K562 (cell line): ENCODE data around the gene GFRA3. TPM values are rescaled to one million over a fixed set of nuclear protein-coding genes. Genes with fewer than 3 reads are reported as not detected.

Experiments used
- ATAC-seq: fragments of 200-7000 bp; cut with Tn5 transposase; 3 replicates; pipeline ENCODE4 v1.9.1; 2020; ENCODE audit warnings: moderate library complexity
- BruUV-seq: library from RNA; stranded (reverse); fragments of 400-500 nt; replicated peaks from 2 replicates; lab custom pipeline; 2021; lab: Mats Ljungman, UMichigan
- CTCF ChIA-PET: fragments of 300-600 bp; formaldehyde crosslinking; extraction: SDS; loops from one replicate; lab custom pipeline; 2021; ENCODE audit warnings: low intra/inter-chr PET ratio; lab: Yijun Ruan, JAX
- POLR2A ChIA-PET: fragments of 300-600, 350-650 bp; sonication (Branson Sonifier 250); formaldehyde crosslinking; extraction: SDS; loops from one replicate; lab custom pipeline; 2021; ENCODE audit warnings: antibody characterized with exemption, inconsistent platforms; lab: Yijun Ruan, JAX
- DNase-seq, 4 experiments: peaks; one replicate each; pipeline versions ENCODE4 v3.0.0 to v3.0.0-alpha.2; 2011 to 2018; ENCODE audit warnings: low spot score in 3 of 4, mixed read lengths in 3 of 4; ENCODE audit errors: extremely low read depth in 1 of 4
- FAIRE-seq: peaks from 2 replicates; lab custom pipeline; 2011; peaks lifted over from hg19 to GRCh38; lab: Jason Lieb, UNC
- H2AFZ ChIP-seq: 2 replicates; pipeline ENCODE4 v1.6.0; 2011; ENCODE audit warnings: low read depth, low read length, control low read depth, inconsistent platforms
- H3K27ac ChIP-seq: fragments of 200-600 bp; 3 replicates; pipeline ENCODE4 v1.8.0; 2011; ENCODE audit warnings: low read depth, mild to moderate bottlenecking, control low read depth, inconsistent platforms, low read length, moderate library complexity, mixed read lengths; ENCODE audit errors: extremely low read depth
- H3K27me3 ChIP-seq, 2 experiments: fragments of 300-600 bp in 1 of 2; 2 replicates in 1 of 2; 3 replicates in 1 of 2; pipeline versions ENCODE4 v1.6.0 to v1.8.0; 2011; ENCODE audit warnings: inconsistent platforms in 2 of 2, low read length in 2 of 2, mild to moderate bottlenecking in 1 of 2, mixed read lengths in 1 of 2, moderate library complexity in 1 of 2; ENCODE audit not compliant: control insufficient read depth in 2 of 2, insufficient read depth in 2 of 2
- H3K36me3 ChIP-seq: fragments of 300-600 bp; 3 replicates; pipeline ENCODE4 v1.8.0; 2011; ENCODE audit warnings: mild to moderate bottlenecking, low read length, inconsistent platforms; ENCODE audit not compliant: control insufficient read depth, insufficient read depth
- H3K4me1 ChIP-seq, 2 experiments: fragments of 200-600 bp in 1 of 2; replicated peaks in 1 of 2; 2 replicates in 1 of 2; 3 replicates in 1 of 2; pipeline versions ENCODE4 v1.5.1 to v1.8.0; 2011; ENCODE audit warnings: inconsistent platforms in 2 of 2, low read length in 2 of 2, mild to moderate bottlenecking in 1 of 2, mixed read lengths in 1 of 2, moderate library complexity in 1 of 2; ENCODE audit not compliant: control insufficient read depth in 2 of 2, insufficient read depth in 2 of 2
- H3K4me2 ChIP-seq: 2 replicates; pipeline ENCODE4 v1.6.1; 2011; ENCODE audit warnings: low read length, control low read depth, inconsistent platforms, mixed read lengths; ENCODE audit not compliant: insufficient read depth
- H3K4me3 ChIP-seq: fragments of 200-600 bp; sonication (generic), shearing (Covaris generic); 2 replicates; pipeline ENCODE4 v1.5.1; 2016; ENCODE audit warnings: control low read depth, inconsistent platforms
- H3K79me2 ChIP-seq: fragments of 200-600 bp; 3 replicates; pipeline ENCODE4 v1.8.0; 2011; ENCODE audit warnings: low read length, inconsistent platforms; ENCODE audit not compliant: control insufficient read depth, insufficient read depth
- H3K9ac ChIP-seq, 2 experiments: 2 replicates each; pipeline versions ENCODE4 v1.6.0 to v1.6.1; 2011; ENCODE audit warnings: low read depth in 2 of 2, low read length in 2 of 2, control low read depth in 1 of 2, inconsistent platforms in 1 of 2, mild to moderate bottlenecking in 1 of 2, mixed read lengths in 1 of 2; ENCODE audit not compliant: insufficient read depth in 1 of 2
- H3K9me1 ChIP-seq: one replicate; pipeline ENCODE4 v1.6.0; 2011; ENCODE audit warnings: inconsistent platforms, mild to moderate bottlenecking, low read length, moderate library complexity; ENCODE audit not compliant: control insufficient read depth, insufficient read depth
- H3K9me3 ChIP-seq: replicated peaks from 2 replicates; pipeline ENCODE4 v1.5.1; 2011; ENCODE audit warnings: low read depth, low read length, inconsistent platforms; ENCODE audit not compliant: control insufficient read depth, insufficient read depth
- H4K20me1 ChIP-seq: replicated peaks from 2 replicates; pipeline ENCODE4 v1.6.1; 2011; ENCODE audit warnings: low read length, inconsistent platforms, mixed read lengths; ENCODE audit not compliant: control insufficient read depth, insufficient read depth
- BRF2 ChIP-seq: IDR thresholded peaks from 3 replicates; pipeline ENCODE4 v1.6.1; 2011; ENCODE audit warnings: borderline replicate concordance, mild to moderate bottlenecking; ENCODE audit not compliant: insufficient read length, insufficient read depth
- ETV5 ChIP-seq: sonication (generic); formaldehyde crosslinking; IDR thresholded peaks from 2 replicates; pipeline ENCODE4 v1.4.0; 2020; ENCODE audit warnings: low read depth, mild to moderate bottlenecking, missing genetic modification reagents
- HMBOX1 ChIP-seq: sonication (generic); IDR thresholded peaks from 2 replicates; pipeline ENCODE4 v1.6.1; 2016
- STAT5A ChIP-seq: IDR thresholded peaks from 2 replicates; pipeline ENCODE4 v1.6.1; 2012; ENCODE audit warnings: low read length, inconsistent platforms, borderline replicate concordance
- ZEB2 ChIP-seq: fragments of 450-650 bp; IDR thresholded peaks from 2 replicates; pipeline ENCODE4 v1.6.1; 2016
- ZNF140 ChIP-seq: fragments of 250-450 bp; sonication (Bioruptor Pico); IDR thresholded peaks from 2 replicates; pipeline ENCODE4 v1.8.0; 2021; ENCODE audit warnings: moderate library complexity, mild to moderate bottlenecking, inconsistent platforms
- ZNF174 ChIP-seq: fragments of 250-450 bp; sonication (Bioruptor Pico); IDR thresholded peaks from 2 replicates; pipeline ENCODE4 v1.4.0; 2020; ENCODE audit warnings: mild to moderate bottlenecking
- ZNF197 ChIP-seq: fragments of 200-800 bp; sonication (Bioruptor generic); IDR thresholded peaks from 2 replicates; pipeline ENCODE4 v1.6.1; 2016; ENCODE audit warnings: low read depth, missing genetic modification characterization, missing compliant biosample characterization
- ZNF740 ChIP-seq, 3 experiments: fragments of 200-800 bp in 1 of 3; sonication (Bioruptor generic) in 1 of 3; sonication (generic) in 1 of 3; formaldehyde crosslinking in 1 of 3; IDR thresholded peaks; 2 replicates each; pipeline versions ENCODE4 v1.6.1 to v1.8.0; 2016 to 2022; ENCODE audit warnings: mild to moderate bottlenecking in 2 of 3, missing compliant biosample characterization in 2 of 3, missing genetic modification characterization in 2 of 3, missing genetic modification reagents in 1 of 3
- whole genome bisulfite sequencing: fragments of 100-300 bp; shearing (Covaris generic); methylation state at CpG from one replicate; pipeline ENCODE4 v1.1.6; 2016; ENCODE audit warnings: low coverage, mixed read lengths; ENCODE audit not compliant: insufficient coverage; ENCODE audit errors: missing lambda C conversion rate; 5-methylcytosine and 5-hydroxymethylcytosine counted together
- in situ Hi-C: fragments of 300-500 bp; cut with MboI; formaldehyde crosslinking; loops from 4 replicates; pipeline ENCODE4 v1.15.0; 2018; ENCODE audit warnings: inconsistent platforms, mixed read lengths
- intact Hi-C: fragments of 100-400 bp; cut with micrococcal nuclease; formaldehyde crosslinking; loops from 2 replicates; pipeline ENCODE4 v1.14.2; 2022
- polyA plus RNA-seq, 8 experiments: library from polyadenylated mRNA; depleted of rRNA in 4 of 8; stranded (reverse) in 5 of 8; unstranded in 3 of 8; fragments of >200 nt; fragmentation: Nextera tagmentation in 2 of 8; fragmentation: Illumina TruSeq in 1 of 8; extraction: Ambion mirVana in 2 of 8; extraction: Trizol in 1 of 8; gene quantifications; 2 replicates each; pipeline versions ENCODE4 v1.2.1 to v1.2.3, GENCODE V29; 2011 to 2014; ENCODE audit warnings: inconsistent platforms in 1 of 8, missing spikeins in 1 of 8
- total RNA-seq, 7 experiments: library from RNA; depleted of rRNA in 6 of 7; stranded (reverse); fragments of >200 nt in 6 of 7; fragmentation: Illumina TruSeq in 2 of 7; extraction: Trizol in 2 of 7; gene quantifications; 2 replicates each; pipeline versions ENCODE4 v1.2.1 to v1.2.3, GENCODE V29; 2011 to 2021; ENCODE audit warnings: low replicate concordance in 1 of 7
- TF ChIP-seq, protein P1 (sequence below), 2 experiments: IDR thresholded peaks; 2 replicates each; pipeline ENCODE4 v1.6.1; 2012; ENCODE audit warnings: improper control_type of control experiment in 2 of 2, low read depth in 2 of 2, low read length in 2 of 2, borderline replicate concordance in 1 of 2

The GFRA3 gene
- total and polyA plus RNA-seq, 9 of the 15 experiments (the other 6 are each of a cell fraction or from before 2014, with no cell fraction given): 0.05 to 0.09 (median 0.08) TPM; not detected in 6

GRCh38 chr5:138245717-138246116 lies 28.7 kb downstream of the GFRA3 start:
- in situ Hi-C loops: no loop called here
- Histone ChIP-seq H3K4me2 (no peak overlapping the region), H3K79me2 (no peaks in the 10 kb centered on the region), H3K4me3 (no peak overlapping the region), H3K9me1 (no peaks in the 10 kb centered on the region), H4K20me1 (no peaks in the 10 kb centered on the region), H3K4me1 (peaks cover 10 to 17% of the 10 kb centered on the region in 2 experiments; a peak in 4 of 5 replicates), H2AFZ (no peak overlapping the region), H3K27ac (no peak overlapping the region), H3K36me3 (no peaks in the 10 kb centered on the region), H3K9ac (no peak overlapping the region), H3K9me3 (no peaks in the 10 kb centered on the region), H3K27me3 (peaks cover 12 to 17% of the 10 kb centered on the region in 2 experiments)
- TF ChIP-seq ZNF174 (CRISPR knock-in tag) (no peak), ZEB2 (no peak), STAT5A (no peak), ETV5 (CRISPR knock-in tag) (no peak), ZNF740 (CRISPR knock-in tag; IDR thresholded peaks at IDR 0.05) (no peak), ZNF740 (tag; IDR thresholded peaks at IDR 0.05) (no peak), ZNF197 (CRISPR knock-in tag) (no peak), BRF2 (no peak), ZNF140 (no peak), HMBOX1 (no peak)
- TF ChIP-seq, protein P1, sequence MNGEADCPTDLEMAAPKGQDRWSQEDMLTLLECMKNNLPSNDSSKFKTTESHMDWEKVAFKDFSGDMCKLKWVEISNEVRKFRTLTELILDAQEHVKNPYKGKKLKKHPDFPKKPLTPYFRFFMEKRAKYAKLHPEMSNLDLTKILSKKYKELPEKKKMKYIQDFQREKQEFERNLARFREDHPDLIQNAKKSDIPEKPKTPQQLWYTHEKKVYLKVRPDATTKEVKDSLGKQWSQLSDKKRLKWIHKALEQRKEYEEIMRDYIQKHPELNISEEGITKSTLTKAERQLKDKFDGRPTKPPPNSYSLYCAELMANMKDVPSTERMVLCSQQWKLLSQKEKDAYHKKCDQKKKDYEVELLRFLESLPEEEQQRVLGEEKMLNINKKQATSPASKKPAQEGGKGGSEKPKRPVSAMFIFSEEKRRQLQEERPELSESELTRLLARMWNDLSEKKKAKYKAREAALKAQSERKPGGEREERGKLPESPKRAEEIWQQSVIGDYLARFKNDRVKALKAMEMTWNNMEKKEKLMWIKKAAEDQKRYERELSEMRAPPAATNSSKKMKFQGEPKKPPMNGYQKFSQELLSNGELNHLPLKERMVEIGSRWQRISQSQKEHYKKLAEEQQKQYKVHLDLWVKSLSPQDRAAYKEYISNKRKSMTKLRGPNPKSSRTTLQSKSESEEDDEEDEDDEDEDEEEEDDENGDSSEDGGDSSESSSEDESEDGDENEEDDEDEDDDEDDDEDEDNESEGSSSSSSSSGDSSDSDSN (IDR thresholded peaks at IDR 0.05; ENCODE audit: borderline replicate concordance in 1 of 2, low read depth in 2 of 2, low read length in 2 of 2): no peak
- no TSS peak for BruUV-seq
- no peak for FAIRE-seq
- 0% methylated on average over 1 of the region's 1 CpG for WGBS
- intact Hi-C loops: no loop called here
- peak in 1 of 4 experiments; percentile 26 for DNase-seq
- peak; percentile 21; the same call in 1 of the 3 replicates for ATAC-seq
- CTCF ChIA-PET: no interaction called here
- POLR2A ChIA-PET: no interaction called here
